Ovary (tissue), 9 donors: Measurements from ENCODE around the gene ERICH4. TPM values are rescaled to one million over a fixed set of nuclear protein-coding genes. Genes with fewer than 3 reads are reported as not detected.

Experiments
- DNase-seq, 5 donors: peaks; one replicate each; pipeline ENCODE4 v3.0.0-alpha.2; 2019 to 2020
- H3K27ac ChIP-seq, 2 donors: fragments of 200-600 bp; one replicate each; pipeline versions ENCODE4 v1.5.1 to v1.8.0; 2019 to 2022
- H3K27me3 ChIP-seq: fragments of 200-600 bp; one replicate; pipeline ENCODE4 v1.8.0; 2022
- H3K36me3 ChIP-seq: fragments of 200-600 bp; sonication (generic); one replicate; pipeline ENCODE4 v1.5.1; 2019
- H3K4me1 ChIP-seq: one replicate; pipeline ENCODE4 v1.8.1; 2013; ENCODE audit warnings: mild to moderate bottlenecking, moderate library complexity; ENCODE audit not compliant: insufficient read depth
- H3K4me3 ChIP-seq: fragments of 200-600 bp; sonication (generic); one replicate; pipeline ENCODE4 v1.5.1; 2017
- H3K9me3 ChIP-seq, 2 donors: fragments of 200-600 bp in 1 of 2; sonication (generic) in 1 of 2; one replicate each; pipeline versions ENCODE4 v1.5.1 to v1.8.1; 2013 to 2019; ENCODE audit warnings: mild to moderate bottlenecking in 1 of 2, moderate library complexity in 1 of 2
- EP300 ChIP-seq: sonication (generic); formaldehyde crosslinking; IDR thresholded peaks from one replicate; pipeline ENCODE4 v1.6.1; 2017; ENCODE audit warnings: antibody characterized with exemption
- POLR2A ChIP-seq: fragments of 450-650 bp; IDR thresholded peaks from one replicate; pipeline ENCODE4 v1.6.1; 2017; ENCODE audit warnings: antibody characterized with exemption, mild to moderate bottlenecking, moderate library complexity
- WGBS, 3 donors: extraction: QIAGEN DNeasy Blood & Tissue Kit in 1 of 3; methylation state at CpG; one replicate each; pipeline versions ENCODE4 v1.1.5 to v1.1.7; 2013 to 2017; 5-methylcytosine and 5-hydroxymethylcytosine counted together
- intact Hi-C, 4 donors: fragments of 100-400 bp; cut with DNase I; formaldehyde crosslinking; loops; one replicate each; pipeline versions ENCODE4 v1.11.0 to v1.15.1; 2022 to 2023
- polyA plus RNA-seq, 2 donors: library from polyadenylated mRNA; stranded (reverse); fragments of 200-250 nt in 1 of 2; fragments of 350-450 nt in 1 of 2; fragmentation: Illumina TruSeq in 1 of 2; extraction: RNeasy Lipid Tissue Mini Kit (QIAGEN cat#74804) in 1 of 2; gene quantifications; one replicate each; pipeline ENCODE4 v1.2.3, GENCODE V29; 2013 to 2014
- total RNA-seq, 7 donors: library from RNA; depleted of rRNA in 2 of 7; stranded (reverse); fragments of >200 nt in 2 of 7; fragmentation: NEBNext Ultra II Directional in 3 of 7; extraction: Animal tissue kit (Norgen Biotek cat#: 25700) in 3 of 7; gene quantifications; one replicate each; pipeline versions ENCODE4 v1.1.0 to v1.2.4, GENCODE V29; 2016 to 2023
- TF ChIP-seq, protein P1 (sequence below), 3 donors: fragments of 450-650 bp in 2 of 3; fragments of 200-600 bp in 1 of 3; IDR thresholded peaks; one replicate each; pipeline versions ENCODE4 v1.5.1 to v1.8.0; 2016 to 2022; ENCODE audit warnings: antibody characterized with exemption in 3 of 3, mild to moderate bottlenecking in 1 of 3
- donor health status: DM: no; HTN: no; CAD: no; lungs with moderate emphysema.
- donor health status: DM: no; HTN: no; CAD: no.
- donor health status: Bipolar disorder and iron deficiency.
- donor health status: DM: yes; HTN: yes; CAD: no.
- donor health status: DM: no; HTN: no; CAD: no.
- donor health status: DM: yes; HTN: yes; CAD: no.

The ERICH4 gene
- total and polyA plus RNA-seq, 9 donors = not detected

DNA sequence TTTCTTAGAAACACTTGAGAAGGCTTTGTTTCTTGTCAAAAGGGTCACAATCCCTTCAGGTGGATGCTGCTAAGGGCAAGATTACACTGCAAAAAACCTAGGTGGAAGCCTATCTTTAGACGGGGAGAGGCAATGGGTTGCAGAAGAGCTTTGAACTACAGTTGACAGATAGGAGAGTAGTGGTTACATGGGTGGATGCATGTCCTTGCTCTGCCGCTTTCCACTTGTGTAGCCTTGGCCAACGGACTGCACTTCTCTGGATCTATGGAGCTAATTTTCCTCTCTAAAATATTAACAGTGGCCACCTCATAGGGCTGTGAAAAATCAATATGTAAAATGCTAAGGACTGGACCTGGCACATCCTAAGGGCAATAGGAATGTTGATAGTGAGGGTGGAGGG lies 44.4 kb upstream of the ERICH4 start:
- DNase-seq = no peak
- WGBS, 3 donors = 24 to 44% (median 26%) methylated on average over 3 of the region's 3 CpGs
- intact Hi-C loops = no loop called here
- Histone ChIP-seq H3K27ac (no peak overlapping the region), H3K36me3 (no peaks in the 10 kb centered on the region), H3K4me3 (peak overlapping the region; percentile 98), H3K4me1 (peaks cover 5% of the 10 kb centered on the region), H3K27me3 (no peaks in the 10 kb centered on the region), H3K9me3 (no peaks in the 10 kb centered on the region)
- TF ChIP-seq, protein P1, sequence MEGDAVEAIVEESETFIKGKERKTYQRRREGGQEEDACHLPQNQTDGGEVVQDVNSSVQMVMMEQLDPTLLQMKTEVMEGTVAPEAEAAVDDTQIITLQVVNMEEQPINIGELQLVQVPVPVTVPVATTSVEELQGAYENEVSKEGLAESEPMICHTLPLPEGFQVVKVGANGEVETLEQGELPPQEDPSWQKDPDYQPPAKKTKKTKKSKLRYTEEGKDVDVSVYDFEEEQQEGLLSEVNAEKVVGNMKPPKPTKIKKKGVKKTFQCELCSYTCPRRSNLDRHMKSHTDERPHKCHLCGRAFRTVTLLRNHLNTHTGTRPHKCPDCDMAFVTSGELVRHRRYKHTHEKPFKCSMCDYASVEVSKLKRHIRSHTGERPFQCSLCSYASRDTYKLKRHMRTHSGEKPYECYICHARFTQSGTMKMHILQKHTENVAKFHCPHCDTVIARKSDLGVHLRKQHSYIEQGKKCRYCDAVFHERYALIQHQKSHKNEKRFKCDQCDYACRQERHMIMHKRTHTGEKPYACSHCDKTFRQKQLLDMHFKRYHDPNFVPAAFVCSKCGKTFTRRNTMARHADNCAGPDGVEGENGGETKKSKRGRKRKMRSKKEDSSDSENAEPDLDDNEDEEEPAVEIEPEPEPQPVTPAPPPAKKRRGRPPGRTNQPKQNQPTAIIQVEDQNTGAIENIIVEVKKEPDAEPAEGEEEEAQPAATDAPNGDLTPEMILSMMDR (IDR thresholded peaks at IDR 0.05) = no peak
- TF ChIP-seq POLR2A (no peak), EP300 (no peak)

DNA sequence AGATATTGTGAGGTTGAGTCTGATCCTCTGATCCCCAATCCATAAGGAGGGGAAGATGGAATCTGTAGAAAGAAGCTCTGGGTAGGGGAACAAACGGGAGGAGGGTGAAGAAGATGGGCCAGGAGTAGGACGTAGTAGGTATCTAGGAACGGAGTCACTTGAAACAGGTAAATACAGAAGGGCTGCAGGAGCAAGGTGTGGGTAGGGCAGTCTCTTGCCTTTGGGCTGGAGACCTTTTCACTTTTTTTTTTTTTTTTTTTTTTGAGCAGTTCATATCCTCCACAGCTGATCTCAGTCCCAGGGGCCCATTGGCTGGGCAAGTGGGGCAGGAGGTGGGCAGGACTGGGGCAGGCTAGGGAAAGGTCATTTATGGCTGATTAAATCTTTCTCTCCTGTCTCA lies 43.9 kb upstream of the ERICH4 start:
- intact Hi-C loops = no loop called here
- Histone ChIP-seq H3K9me3 (no peaks in the 10 kb centered on the region), H3K36me3 (no peaks in the 10 kb centered on the region), H3K27me3 (no peaks in the 10 kb centered on the region), H3K4me1 (peaks cover 5% of the 10 kb centered on the region), H3K27ac (no peak overlapping the region), H3K4me3 (no peak overlapping the region)
- DNase-seq = no peak
- 78 to 79% (median 78%) methylated on average over 3 of the region's 3 CpGs for WGBS, 3 donors
- no peak for TF ChIP-seq POLR2A
- TF ChIP-seq, protein P1 (IDR thresholded peaks at IDR 0.05) = no peak
- TF ChIP-seq EP300 = no peak

DNA sequence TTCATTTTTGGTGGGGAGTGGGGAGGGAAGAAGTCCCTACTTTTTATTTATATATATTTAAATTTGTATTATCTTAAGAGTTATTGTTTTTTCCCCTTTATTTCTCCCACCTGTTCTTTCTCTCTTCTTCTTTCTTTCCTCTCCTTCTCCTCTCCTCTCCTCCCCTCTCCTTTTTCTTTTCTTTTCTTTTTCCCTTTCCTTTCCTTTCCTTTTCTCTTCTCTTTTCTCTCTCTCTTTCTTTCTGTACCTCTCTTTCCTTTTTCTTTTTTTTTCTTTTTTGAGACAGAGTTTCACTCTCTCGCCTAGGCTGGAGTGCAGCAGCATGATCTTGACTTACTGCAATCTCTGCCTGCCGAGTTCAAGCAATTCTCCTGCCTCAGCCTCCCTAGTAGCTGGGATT lies 43.4 kb upstream of the ERICH4 start:
- peaks cover 5% of the 10 kb centered on the region for H3K4me1 ChIP-seq
- intact Hi-C loops = no loop called here

DNA sequence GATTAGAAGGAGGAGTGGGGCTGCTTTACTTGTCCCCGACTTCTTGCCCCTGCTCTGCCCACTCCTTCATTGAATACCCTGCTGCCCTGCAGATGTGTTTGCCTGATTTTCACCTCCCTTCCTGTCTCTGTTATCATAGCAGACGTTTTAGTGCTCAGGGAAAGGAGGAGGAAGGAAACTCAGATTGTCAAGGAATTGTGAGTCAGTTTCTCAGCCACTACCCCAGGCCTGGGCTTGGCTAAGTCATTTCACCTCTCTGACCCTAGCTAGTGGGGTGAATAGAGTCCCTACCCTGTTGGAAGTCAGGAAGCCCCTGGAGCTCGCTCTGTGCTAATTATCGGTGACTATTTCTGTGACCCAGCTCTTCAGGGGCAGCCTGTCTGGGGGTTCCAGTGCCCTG lies 41.5 kb upstream of the ERICH4 start:
- Histone ChIP-seq H3K27me3 (no peaks in the 10 kb centered on the region), H3K4me1 (peaks cover 3% of the 10 kb centered on the region), H3K36me3 (no peaks in the 10 kb centered on the region), H3K9me3 (no peaks in the 10 kb centered on the region), H3K4me3 (no peak overlapping the region), H3K27ac (no peak overlapping the region)
- WGBS, 3 donors = 74 to 76% (median 74%) methylated on average over 4 of the region's 4 CpGs
- no peak for DNase-seq
- TF ChIP-seq EP300 = no peak
- TF ChIP-seq, protein P1 (IDR thresholded peaks at IDR 0.05) = no peak
- no peak for TF ChIP-seq POLR2A
- intact Hi-C loops = no loop called here

More for the DNA sequence above, 43.4 kb upstream of the ERICH4 start:
- TF ChIP-seq, protein P1 (IDR thresholded peaks at IDR 0.05) = no peak
- TF ChIP-seq POLR2A (no peak), EP300 (no peak)
- Histone ChIP-seq H3K27me3 (no peaks in the 10 kb centered on the region), H3K9me3 (no peaks in the 10 kb centered on the region), H3K27ac (no peak overlapping the region), H3K4me3 (no peak overlapping the region), H3K36me3 (no peaks in the 10 kb centered on the region)
- 82 to 89% (median 85%) methylated on average over 2 of the region's 2 CpGs for WGBS, 3 donors
- no peak for DNase-seq

DNA sequence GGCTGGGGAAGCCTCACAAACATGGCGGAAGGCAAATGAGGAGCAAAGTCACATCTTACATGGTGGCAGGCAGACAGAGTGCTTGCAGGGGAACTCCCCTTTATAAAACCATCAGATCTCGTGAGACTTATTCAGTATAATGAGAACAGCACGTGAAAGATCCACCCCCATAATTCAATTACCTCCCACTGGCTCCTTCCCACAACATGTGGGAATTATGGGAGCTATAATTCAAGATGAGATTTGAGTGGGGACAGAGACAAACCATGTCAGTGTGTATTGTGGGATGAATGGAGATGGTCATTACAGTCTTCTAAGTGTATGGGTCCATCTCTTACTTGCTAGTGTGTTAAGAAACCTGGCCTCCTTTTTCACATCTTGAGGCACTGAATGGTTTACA lies 40.9 kb upstream of the ERICH4 start:
- no peak overlapping the region for H3K27ac ChIP-seq
- TF ChIP-seq EP300 (no peak), POLR2A (no peak)
- TF ChIP-seq, protein P1 (IDR thresholded peaks at IDR 0.05) = no peak
- DNase-seq = no peak

More for the DNA sequence above, 40.9 kb upstream of the ERICH4 start:
- no peaks in the 10 kb centered on the region for H3K36me3 ChIP-seq
- WGBS, 3 donors = 71 to 79% (median 73%) methylated on average over 3 of the region's 3 CpGs
- H3K4me3 ChIP-seq = no peak overlapping the region
- peaks cover 3% of the 10 kb centered on the region for H3K4me1 ChIP-seq
- intact Hi-C loops = no loop called here
- H3K27me3 ChIP-seq = no peaks in the 10 kb centered on the region
- H3K9me3 ChIP-seq = no peaks in the 10 kb centered on the region
